Activated T-helper 2 cell treated with anti-CD3 and anti-CD28 coated beads, Interferon-gamma antibody, Interleukin-2, Interleukin-4, amounts not matched to agents 10 μg/mL and 5 μg/mL and 100 μg/mL, durations not matched to agents 14 hours and 24 hours and 36 hours (primary cell): ENCODE measurements around the gene LDAF1. TPM values are rescaled to one million over a fixed set of nuclear protein-coding genes. Genes with fewer than 3 reads are reported as not detected.
"Not testable (repeated sequence)": the region's sequence is repeated elsewhere in the genome, so short reads cannot be mapped to it uniquely, and the experiment has no call there.

Experiments used
- DNase-seq: peaks from one replicate; pipeline ENCODE4 v3.0.0; 2021; ENCODE audit warnings: low spot score
- H3K27ac Mint-ChIP-seq: one replicate; pipeline ENCODE4 v1.8.0; 2021; ENCODE audit warnings: mixed read lengths
- H3K27me3 Mint-ChIP-seq: one replicate; pipeline ENCODE4 v1.8.0; 2021; ENCODE audit warnings: low read depth, mixed read lengths
- H3K36me3 Mint-ChIP-seq: one replicate; pipeline ENCODE4 v1.8.0; 2021; ENCODE audit warnings: low read depth, mixed read lengths
- H3K4me1 Mint-ChIP-seq: one replicate; pipeline ENCODE4 v1.8.0; 2021; ENCODE audit warnings: low read depth, mixed read lengths
- H3K4me3 Mint-ChIP-seq: one replicate; pipeline ENCODE4 v1.8.0; 2021; ENCODE audit warnings: low read depth, mild to moderate bottlenecking, moderate library complexity, mixed read lengths
- H3K9me3 Mint-ChIP-seq: one replicate; pipeline ENCODE4 v1.8.0; 2021; ENCODE audit warnings: mixed read lengths
- intact Hi-C: fragments of 100-400 bp; cut with micrococcal nuclease; formaldehyde crosslinking; loops from one replicate; pipeline ENCODE4 v1.15.1; 2023
- total RNA-seq: library from RNA; stranded (reverse); gene quantifications from 2 replicates; pipeline ENCODE4 v1.2.3, GENCODE V29; 2022

Gene LDAF1
- total RNA-seq, 1 donor from 2014 or later = 10.5 TPM

DNA sequence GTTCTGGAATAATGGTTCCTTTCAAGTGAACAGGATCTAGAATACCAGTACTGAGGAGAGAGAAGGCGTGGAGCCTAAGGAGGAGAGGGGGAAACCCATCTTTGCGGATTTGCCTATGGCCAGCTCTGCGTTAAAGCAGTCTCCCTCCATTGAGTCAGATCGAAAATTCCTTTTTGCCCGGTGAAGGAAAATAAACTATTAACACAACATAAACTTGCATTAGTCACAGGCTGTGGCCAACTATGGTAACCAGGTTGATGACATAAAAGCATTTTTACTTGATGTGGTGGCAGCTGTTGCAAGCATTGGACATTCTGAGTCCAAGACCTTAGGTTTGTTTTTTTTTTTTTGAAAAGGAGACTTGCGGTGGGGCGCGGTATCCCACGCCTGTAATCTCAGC is 8.9 kb downstream of the LDAF1 start:
- no peak for DNase-seq
- no peaks in the 10 kb centered on the region for H3K9me3 Mint-ChIP-seq
- H3K36me3 Mint-ChIP-seq = peaks cover 34% of the 10 kb centered on the region
- no peaks in the 10 kb centered on the region for H3K27me3 Mint-ChIP-seq
- no peak overlapping the region for H3K4me3 Mint-ChIP-seq
- H3K27ac Mint-ChIP-seq = no peak overlapping the region
- H3K4me1 Mint-ChIP-seq = peaks cover 2% of the 10 kb centered on the region
- intact Hi-C loops = no loop called here

DNA sequence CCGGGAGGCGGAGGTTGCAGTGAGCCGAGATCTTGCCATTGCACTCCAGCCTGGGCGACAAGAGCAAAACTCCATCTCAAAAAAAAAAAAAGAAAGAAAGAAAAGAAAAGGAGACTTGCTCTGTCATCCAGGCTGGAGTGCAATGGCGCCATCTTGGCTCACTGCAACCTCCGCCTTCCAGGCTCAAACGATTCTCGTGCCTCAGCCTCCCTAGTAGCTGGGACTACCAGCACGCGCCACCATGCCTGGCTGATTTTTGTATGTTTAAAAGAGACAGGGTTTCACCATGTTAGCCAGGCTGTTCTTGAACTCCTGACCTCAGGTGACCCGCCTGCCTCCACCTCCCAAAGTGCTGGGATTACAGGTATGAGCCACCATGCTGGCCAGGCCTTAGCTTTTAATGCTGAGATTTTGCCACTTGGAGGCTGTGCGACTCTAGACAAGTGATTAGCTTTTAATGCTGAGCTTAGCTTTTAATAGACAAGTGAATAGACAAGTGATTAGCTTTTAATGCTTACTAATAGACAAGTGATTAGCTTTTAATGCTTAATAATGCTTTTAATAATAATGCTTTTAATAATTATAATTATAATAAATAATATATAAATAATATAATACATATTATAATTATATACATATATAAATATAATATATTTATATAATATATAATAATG is 9.6 kb downstream of the LDAF1 start:
- no peak overlapping the region for H3K4me3 Mint-ChIP-seq
- no peak for DNase-seq
- H3K27ac Mint-ChIP-seq = no peak overlapping the region
- no peaks in the 10 kb centered on the region for H3K9me3 Mint-ChIP-seq
- H3K27me3 Mint-ChIP-seq = no peaks in the 10 kb centered on the region
- intact Hi-C loops = no loop called here
- H3K4me1 Mint-ChIP-seq = peaks cover 2% of the 10 kb centered on the region
- H3K36me3 Mint-ChIP-seq = peaks cover 34% of the 10 kb centered on the region

DNA sequence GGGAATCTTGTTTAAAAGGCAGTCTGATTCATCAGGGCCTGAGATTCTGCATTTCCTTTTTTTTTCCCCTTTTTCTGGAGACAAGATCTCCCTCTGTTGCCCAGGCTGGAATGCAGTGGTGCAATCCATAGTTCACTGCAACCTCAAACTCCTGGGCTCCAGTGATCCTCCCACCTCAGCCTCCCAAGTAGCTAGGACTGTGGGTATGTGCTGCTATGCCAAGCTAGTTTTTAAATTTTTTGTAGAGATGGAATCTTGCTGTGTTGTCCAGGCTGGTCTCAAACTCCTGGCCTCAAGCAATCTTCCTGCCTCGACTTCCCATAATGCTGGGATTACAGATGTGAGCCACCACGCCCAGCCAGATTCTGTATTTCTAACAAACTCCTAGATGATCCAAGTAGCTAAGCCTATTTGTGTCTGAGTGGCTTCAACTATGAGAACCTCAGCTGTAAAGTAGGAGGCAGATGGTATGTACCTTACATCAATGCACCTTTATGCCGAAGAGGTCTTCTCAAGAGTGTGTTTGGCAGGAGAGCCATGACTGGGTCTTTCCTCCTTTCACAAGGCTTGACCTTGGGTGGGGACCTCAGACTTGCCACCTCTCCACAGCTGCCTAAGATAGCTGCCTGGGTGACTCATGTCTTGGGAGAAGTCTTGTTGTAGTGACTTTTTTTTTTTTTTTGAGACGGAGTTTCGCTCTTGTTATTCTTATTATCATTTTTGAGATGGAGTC is 10.9 kb downstream of the LDAF1 start:
- H3K4me3 Mint-ChIP-seq = no peak overlapping the region
- H3K36me3 Mint-ChIP-seq = peaks cover 33% of the 10 kb centered on the region
- no peak for DNase-seq
- no peak overlapping the region for H3K27ac Mint-ChIP-seq
- H3K9me3 Mint-ChIP-seq = no peaks in the 10 kb centered on the region
- H3K4me1 Mint-ChIP-seq = peaks cover 2% of the 10 kb centered on the region
- no peaks in the 10 kb centered on the region for H3K27me3 Mint-ChIP-seq
- intact Hi-C loops = no loop called here

DNA sequence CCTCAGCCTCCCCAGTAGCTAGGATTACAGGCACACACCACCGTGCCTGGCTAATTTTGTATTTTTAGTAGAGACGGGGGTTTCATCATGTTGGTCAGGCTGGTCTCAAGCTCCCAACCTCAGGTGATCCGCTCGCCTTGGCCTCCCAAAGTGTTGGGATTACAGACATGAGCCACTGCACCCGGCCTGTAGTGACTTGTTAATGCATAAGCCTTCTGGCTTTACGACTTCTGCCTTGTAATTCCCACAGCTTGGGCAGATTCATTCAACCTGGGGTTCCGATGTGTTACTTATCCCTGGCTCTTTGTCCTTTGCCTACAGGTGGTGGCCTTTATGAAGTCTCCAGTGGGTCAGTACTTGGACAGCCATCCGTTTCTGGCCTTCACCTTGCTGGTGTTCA is 11.6 kb downstream of the LDAF1 start:
- H3K4me3 Mint-ChIP-seq, H3K27ac Mint-ChIP-seq, H3K27me3 Mint-ChIP-seq, H3K9me3 Mint-ChIP-seq, H3K4me1 Mint-ChIP-seq, DNase-seq: not testable (repeated sequence)
- peaks cover 33% of the 10 kb centered on the region for H3K36me3 Mint-ChIP-seq
- intact Hi-C loops = loop anchor here (5.0 kb wide), 1 partner anchor 382 kb away; no protein-coding TSS in a partner anchor

DNA sequence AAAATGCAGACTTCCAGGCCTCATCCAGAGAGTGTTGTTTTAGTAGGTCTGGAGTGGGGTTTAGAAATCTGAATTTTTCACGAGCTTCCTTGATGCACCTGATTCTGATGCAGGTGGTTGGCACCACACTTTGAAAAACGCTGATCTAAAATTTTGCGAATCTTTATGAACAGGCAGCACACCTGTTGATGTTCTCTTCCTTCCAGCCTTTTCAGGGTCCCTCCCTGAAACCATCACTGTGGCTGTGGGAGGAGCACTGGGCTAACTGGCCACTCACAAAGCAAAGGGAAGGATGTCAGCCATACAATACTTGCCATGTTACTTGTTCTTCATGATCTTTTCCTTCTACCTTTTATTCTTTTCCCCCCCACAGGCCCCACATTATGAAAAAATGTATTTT is 14.2 kb downstream of the LDAF1 start:
- Mint-ChIP-seq H3K27me3 (no peaks in the 10 kb centered on the region), H3K27ac (no peak overlapping the region), H3K36me3 (peaks cover 29% of the 10 kb centered on the region), H3K9me3 (no peaks in the 10 kb centered on the region), H3K4me3 (no peak overlapping the region), H3K4me1 (no peaks in the 10 kb centered on the region)
- no peak for DNase-seq
- intact Hi-C loops = loop anchor here (5.0 kb wide), 1 partner anchor 380 kb away; no protein-coding TSS in a partner anchor

DNA sequence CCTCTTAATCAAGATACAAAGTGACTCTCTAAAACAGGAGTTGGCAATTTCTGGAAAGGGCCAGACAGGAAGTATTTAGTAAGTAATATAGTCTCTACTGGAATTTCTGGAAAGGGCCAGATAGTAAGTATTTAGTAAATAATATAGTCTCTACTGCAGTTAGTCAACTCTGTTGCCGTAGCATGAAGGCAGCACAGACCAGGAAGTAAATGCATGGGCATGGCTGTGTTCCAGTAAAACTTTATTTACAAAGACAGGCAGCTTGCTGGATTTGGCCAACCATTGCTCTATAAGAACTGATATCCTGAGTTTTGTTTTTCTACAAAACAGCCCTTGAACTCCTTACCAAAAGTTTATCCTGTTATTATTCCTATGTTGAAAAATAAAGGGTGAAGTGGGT is 16.9 kb downstream of the LDAF1 start:
- Mint-ChIP-seq H3K9me3 (no peaks in the 10 kb centered on the region), H3K36me3 (peaks cover 46% of the 10 kb centered on the region), H3K4me1 (no peaks in the 10 kb centered on the region), H3K27me3 (no peaks in the 10 kb centered on the region), H3K4me3 (no peak overlapping the region), H3K27ac (no peak overlapping the region)
- no peak for DNase-seq
- intact Hi-C loops = no loop called here

DNA sequence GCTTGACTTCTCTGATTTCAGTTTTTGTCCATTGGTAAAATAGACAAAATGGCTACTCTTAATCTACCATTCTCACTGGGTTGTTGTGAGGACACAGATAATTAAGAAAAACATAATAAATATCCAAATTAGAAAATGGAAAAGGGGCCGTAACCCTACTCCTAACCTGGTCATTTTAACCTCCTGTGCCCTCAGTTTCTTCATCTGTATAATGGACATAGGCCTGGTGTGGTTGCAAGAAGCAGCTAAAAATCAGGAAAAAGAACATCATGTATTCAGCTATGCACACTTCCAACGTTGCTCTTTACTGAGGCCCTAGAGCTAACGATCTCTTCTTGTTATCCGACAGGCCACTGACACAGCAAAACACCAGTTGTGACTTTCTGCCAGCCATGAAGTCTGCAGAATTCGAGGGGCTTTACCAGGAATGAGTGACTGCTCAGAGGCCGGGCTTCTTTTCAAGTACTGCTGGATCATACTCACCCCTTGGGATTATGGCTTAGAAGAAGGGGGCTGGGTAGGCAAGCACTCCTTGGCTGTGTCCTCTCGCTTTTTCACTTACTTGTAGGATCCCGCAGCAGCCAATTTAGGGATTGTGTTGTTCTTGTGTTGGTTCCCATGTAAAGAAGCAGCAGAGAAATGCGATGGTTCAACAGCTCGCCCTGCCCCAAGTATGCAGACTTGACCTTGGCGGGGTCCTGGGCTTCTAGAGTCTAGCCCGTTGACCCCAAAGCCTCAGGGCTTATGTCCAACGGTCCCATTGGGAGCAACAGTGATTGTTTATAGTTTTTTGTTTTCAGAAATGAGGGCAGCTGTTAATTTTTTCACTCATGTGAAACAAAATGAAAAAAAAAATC is 20.9 kb downstream of the LDAF1 start:
- intact Hi-C loops = no loop called here

DNA sequence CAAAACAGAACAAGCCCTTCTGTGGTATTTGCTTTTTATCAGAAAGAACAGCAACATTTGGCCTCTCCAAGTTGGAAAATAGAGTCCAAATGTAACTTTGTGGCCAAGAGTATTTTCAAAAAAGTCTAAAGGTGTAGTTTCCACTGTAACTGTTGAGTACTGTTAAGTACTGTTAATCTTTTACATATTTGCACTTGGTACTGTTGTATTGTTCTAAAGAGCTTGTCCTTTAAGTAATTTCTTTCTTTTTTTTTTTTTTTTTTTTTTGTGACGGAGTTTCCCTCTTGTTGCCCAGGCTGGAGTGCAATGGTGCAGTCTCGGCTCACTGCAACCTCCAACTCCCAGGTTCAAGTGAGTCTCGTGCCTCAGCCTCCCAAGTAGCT is 21.5 kb downstream of the LDAF1 start:
- Mint-ChIP-seq H3K36me3 (peaks cover 61% of the 10 kb centered on the region), H3K4me1 (peaks cover 7% of the 10 kb centered on the region), H3K9me3 (peaks cover 18% of the 10 kb centered on the region), H3K27ac (no peak overlapping the region), H3K4me3 (no peak overlapping the region), H3K27me3 (no peaks in the 10 kb centered on the region)
- DNase-seq = no peak
- intact Hi-C loops = no loop called here

More for the DNA sequence above, 20.9 kb downstream of the LDAF1 start:
- Mint-ChIP-seq H3K4me3 (no peak overlapping the region), H3K4me1 (peaks cover under 1% of the 10 kb centered on the region), H3K27me3 (no peaks in the 10 kb centered on the region), H3K27ac (no peak overlapping the region), H3K9me3 (peaks cover 12% of the 10 kb centered on the region), H3K36me3 (peaks cover 62% of the 10 kb centered on the region)
- DNase-seq = no peak

DNA sequence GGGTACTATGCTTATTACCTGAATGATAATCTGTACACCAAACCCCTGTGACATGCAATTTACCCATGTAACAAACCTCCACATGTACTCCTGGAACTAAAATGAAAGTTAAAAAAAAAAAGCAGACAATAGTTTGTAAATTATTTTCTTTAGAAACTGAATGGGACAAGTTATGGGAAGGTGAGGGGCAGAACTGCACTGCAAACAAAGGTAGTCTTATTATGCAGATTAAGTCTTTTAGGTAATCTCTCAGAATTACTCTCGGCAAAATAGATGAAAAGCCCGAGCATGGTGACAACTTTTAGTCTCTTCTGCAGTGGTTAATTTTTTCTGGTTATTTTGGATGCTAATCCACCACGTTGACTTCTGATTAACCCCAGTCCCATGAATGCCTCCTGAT is 25.5 kb downstream of the LDAF1 start:
- intact Hi-C loops = no loop called here
- H3K36me3 Mint-ChIP-seq = peaks cover 50% of the 10 kb centered on the region
- no peaks in the 10 kb centered on the region for H3K27me3 Mint-ChIP-seq
- H3K27ac Mint-ChIP-seq = no peak overlapping the region
- H3K9me3 Mint-ChIP-seq = peaks cover 22% of the 10 kb centered on the region
- DNase-seq = no peak
- no peak overlapping the region for H3K4me3 Mint-ChIP-seq
- peaks cover 13% of the 10 kb centered on the region for H3K4me1 Mint-ChIP-seq

DNA sequence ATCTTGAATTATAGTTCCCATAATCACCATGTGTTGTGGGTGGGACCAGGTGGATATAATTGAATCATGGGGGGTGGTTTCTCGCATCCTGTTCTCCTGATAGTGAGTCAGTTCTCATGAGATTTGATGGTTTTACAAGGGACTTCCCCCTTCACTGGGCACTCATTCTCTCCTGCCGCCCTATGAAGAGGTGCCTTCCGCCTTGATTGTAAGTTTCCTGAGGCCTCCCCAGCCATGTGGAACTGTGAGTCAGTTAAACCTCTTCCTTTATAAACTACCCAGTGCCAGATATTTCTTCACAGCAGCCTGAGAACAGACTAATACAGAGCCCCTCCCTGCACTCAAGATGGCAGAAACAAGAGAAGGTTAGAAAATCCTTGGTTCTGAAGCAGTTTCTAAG is 26.4 kb downstream of the LDAF1 start:
- H3K27ac Mint-ChIP-seq = no peak overlapping the region

DNA sequence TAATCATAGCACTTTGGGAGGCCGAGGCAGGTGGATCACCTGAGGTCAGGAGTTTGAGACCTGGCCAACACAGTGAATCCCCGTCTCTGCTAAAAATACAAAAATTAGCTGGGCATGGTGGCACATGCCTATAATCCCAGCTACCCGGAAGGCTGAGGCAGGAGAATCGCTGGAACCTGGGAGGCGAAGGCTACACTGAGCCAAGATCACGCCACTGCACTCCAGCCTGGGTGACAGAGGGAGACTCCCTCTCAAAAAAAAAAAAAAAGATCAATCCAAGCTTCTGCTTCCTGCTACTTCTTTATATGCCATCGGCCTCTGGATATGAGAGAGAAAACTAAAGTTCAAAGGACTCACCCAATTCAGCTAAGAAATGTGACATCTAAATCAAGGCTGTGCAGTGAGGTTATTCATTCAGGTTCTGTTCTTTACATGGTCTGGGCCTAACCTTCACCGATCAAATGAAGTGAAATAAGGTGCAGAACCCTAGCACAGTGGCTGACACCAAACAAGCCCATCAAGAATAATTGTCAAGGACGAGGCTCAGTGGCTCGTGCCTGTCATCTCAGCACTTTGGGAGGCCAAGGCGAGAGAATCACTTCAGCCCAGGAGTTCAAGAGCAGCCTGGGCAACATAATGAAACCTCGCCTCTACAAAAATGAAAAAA is 27.3 kb downstream of the LDAF1 start:
- intact Hi-C loops = loop anchor here (5.0 kb wide), 2 partner anchors 117 to 372 kb away; no protein-coding TSS in a partner anchor
- no peak overlapping the region for H3K27ac Mint-ChIP-seq
- H3K4me1 Mint-ChIP-seq = peaks cover 13% of the 10 kb centered on the region
- no peak overlapping the region for H3K4me3 Mint-ChIP-seq
- peaks cover 22% of the 10 kb centered on the region for H3K9me3 Mint-ChIP-seq
- no peak for DNase-seq
- peaks cover 5% of the 10 kb centered on the region for H3K27me3 Mint-ChIP-seq
- peaks cover 37% of the 10 kb centered on the region for H3K36me3 Mint-ChIP-seq

More for the DNA sequence above, 26.4 kb downstream of the LDAF1 start:
- Mint-ChIP-seq H3K9me3 (peaks cover 22% of the 10 kb centered on the region), H3K4me1 (peaks cover 13% of the 10 kb centered on the region), H3K4me3 (no peak overlapping the region), H3K36me3 (peaks cover 42% of the 10 kb centered on the region), H3K27me3 (no peaks in the 10 kb centered on the region)
- intact Hi-C loops = loop anchor here (5.0 kb wide), 2 partner anchors 117 to 372 kb away; no protein-coding TSS in a partner anchor
- no peak for DNase-seq

DNA sequence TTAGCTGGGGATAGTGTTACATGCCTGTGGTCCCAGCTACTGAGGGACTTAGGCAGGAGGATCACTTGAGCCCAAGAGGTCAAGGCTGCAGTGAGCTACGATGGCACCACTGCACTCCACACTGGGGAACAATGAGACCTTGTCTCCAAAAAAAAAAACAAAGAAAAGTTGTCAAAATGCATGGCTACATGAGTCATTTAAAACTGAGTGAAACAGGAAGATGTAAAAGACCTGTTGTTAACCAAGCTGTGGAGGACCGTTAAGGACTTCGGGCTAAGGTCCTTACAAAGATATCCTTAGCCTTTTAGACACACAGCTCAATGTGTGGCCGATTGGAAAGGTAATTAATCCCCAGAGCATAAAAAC is 27.8 kb downstream of the LDAF1 start:
- no peak overlapping the region for H3K27ac Mint-ChIP-seq
- intact Hi-C loops = loop anchor here (5.0 kb wide), 2 partner anchors 116 to 371 kb away; no protein-coding TSS in a partner anchor
- H3K9me3 Mint-ChIP-seq = peaks cover 22% of the 10 kb centered on the region
- no peak overlapping the region for H3K4me3 Mint-ChIP-seq
- H3K36me3 Mint-ChIP-seq = peaks cover 32% of the 10 kb centered on the region
- DNase-seq = no peak
- H3K4me1 Mint-ChIP-seq = peaks cover 13% of the 10 kb centered on the region
- peaks cover 5% of the 10 kb centered on the region for H3K27me3 Mint-ChIP-seq
